PFSK-1 (cell line): ENCODE results near the gene NCOA1.

Source experiments
- FOXP2 ChIP-seq: optimal IDR thresholded peaks from 2 replicates; pipeline ENCODE3; 2011; ENCODE audit warnings: borderline replicate concordance, control low read depth, inconsistent platforms; ENCODE audit not compliant: insufficient read depth; ENCODE audit errors: extremely low read length, extremely low read depth
- POLR2AphosphoS5 ChIP-seq: IDR thresholded peaks from 2 replicates; pipeline ENCODE4 v1.6.1; 2012; ENCODE audit warnings: low read depth, mild to moderate bottlenecking, control low read depth, low read length, moderate library complexity
- SIN3A ChIP-seq: IDR thresholded peaks from 2 replicates; pipeline ENCODE4 v1.6.1; 2012; ENCODE audit warnings: mild to moderate bottlenecking, low read length, moderate library complexity, borderline replicate concordance; ENCODE audit not compliant: insufficient read depth
- TAF1 ChIP-seq: IDR thresholded peaks from 2 replicates; pipeline ENCODE4 v1.6.1; 2012; ENCODE audit warnings: low read length, control low read depth, borderline replicate concordance; ENCODE audit not compliant: insufficient read depth
- TF ChIP-seq, protein P1 (sequence below), 2 experiments: IDR thresholded peaks; 2 replicates each; pipeline versions ENCODE4 v1.6.1 to v1.8.0; 2011 to 2012; ENCODE audit warnings: low read depth in 2 of 2, low read length in 2 of 2, control low read depth in 1 of 2, inconsistent platforms in 1 of 2, mild to moderate bottlenecking in 1 of 2, moderate library complexity in 1 of 2; ENCODE audit not compliant: insufficient read depth in 1 of 2

Gene NCOA1

DNA sequence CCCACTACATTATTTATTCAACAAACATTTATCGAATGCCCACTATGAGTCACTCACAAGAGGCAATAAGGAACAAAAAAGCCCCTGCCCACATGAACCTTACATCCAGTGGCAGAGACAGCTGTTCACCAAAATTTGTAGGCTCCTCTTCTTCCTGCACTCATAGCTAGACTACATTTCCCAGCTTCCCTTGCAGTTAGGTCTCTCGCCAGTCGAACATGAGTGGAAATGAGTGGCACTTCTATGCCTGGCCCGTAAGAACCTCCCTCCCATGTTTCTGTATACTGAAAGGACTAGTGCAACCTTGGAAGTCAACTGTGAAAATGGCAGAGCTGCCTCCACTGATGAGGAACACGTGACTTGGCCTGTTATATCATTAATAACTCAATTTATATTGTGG, 19.4 kb upstream of the NCOA1 start:
- TF ChIP-seq FOXP2 (no peak), POLR2AphosphoS5 (no peak), TAF1 (no peak), SIN3A (no peak)
- TF ChIP-seq, protein P1, sequence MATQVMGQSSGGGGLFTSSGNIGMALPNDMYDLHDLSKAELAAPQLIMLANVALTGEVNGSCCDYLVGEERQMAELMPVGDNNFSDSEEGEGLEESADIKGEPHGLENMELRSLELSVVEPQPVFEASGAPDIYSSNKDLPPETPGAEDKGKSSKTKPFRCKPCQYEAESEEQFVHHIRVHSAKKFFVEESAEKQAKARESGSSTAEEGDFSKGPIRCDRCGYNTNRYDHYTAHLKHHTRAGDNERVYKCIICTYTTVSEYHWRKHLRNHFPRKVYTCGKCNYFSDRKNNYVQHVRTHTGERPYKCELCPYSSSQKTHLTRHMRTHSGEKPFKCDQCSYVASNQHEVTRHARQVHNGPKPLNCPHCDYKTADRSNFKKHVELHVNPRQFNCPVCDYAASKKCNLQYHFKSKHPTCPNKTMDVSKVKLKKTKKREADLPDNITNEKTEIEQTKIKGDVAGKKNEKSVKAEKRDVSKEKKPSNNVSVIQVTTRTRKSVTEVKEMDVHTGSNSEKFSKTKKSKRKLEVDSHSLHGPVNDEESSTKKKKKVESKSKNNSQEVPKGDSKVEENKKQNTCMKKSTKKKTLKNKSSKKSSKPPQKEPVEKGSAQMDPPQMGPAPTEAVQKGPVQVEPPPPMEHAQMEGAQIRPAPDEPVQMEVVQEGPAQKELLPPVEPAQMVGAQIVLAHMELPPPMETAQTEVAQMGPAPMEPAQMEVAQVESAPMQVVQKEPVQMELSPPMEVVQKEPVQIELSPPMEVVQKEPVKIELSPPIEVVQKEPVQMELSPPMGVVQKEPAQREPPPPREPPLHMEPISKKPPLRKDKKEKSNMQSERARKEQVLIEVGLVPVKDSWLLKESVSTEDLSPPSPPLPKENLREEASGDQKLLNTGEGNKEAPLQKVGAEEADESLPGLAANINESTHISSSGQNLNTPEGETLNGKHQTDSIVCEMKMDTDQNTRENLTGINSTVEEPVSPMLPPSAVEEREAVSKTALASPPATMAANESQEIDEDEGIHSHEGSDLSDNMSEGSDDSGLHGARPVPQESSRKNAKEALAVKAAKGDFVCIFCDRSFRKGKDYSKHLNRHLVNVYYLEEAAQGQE (IDR thresholded peaks at IDR 0.05; ENCODE audit: insufficient read depth in 1 of 2, low read depth in 2 of 2, low read length in 2 of 2), result no peak

GRCh38 chr2:24472416-24472815, 18.6 kb upstream of the NCOA1 start:
- TF ChIP-seq POLR2AphosphoS5 (no peak), SIN3A (no peak)

DNA sequence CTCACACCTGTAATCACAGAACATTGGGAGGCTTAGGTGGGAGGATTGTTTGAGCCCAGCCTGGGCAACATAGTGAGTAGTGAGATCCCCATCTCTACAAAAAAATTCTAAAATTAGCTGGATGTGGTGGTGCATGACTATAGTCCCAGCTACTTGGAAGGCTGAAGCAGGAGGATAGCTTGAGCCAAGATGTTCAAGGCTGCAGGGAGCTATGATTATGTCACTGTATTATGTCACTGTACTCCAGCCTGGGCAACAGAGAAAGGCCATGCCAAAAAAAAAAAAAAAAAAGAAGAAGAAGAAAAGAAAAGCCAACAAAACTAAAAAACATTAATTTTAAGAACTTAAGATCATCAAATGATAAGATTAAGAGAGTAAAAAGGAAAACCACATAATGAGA, 17.4 kb upstream of the NCOA1 start:
- TF ChIP-seq, protein P1 (IDR thresholded peaks at IDR 0.05; ENCODE audit: insufficient read depth in 1 of 2, low read depth in 2 of 2, low read length in 2 of 2), result no peak
- TF ChIP-seq TAF1 (no peak), POLR2AphosphoS5 (no peak)

- no peak for TF ChIP-seq POLR2AphosphoS5
Observed at GRCh38 chr2:24474053-24474452, 17.0 kb upstream of the NCOA1 start.

- TF ChIP-seq FOXP2 (no peak), POLR2AphosphoS5 (no peak), SIN3A (no peak), TAF1 (no peak)
- TF ChIP-seq, protein P1 (IDR thresholded peaks at IDR 0.05; ENCODE audit: insufficient read depth in 1 of 2, low read depth in 2 of 2, low read length in 2 of 2), result no peak
Observed at GRCh38 chr2:24477229-24477628, 13.8 kb upstream of the NCOA1 start.

- TF ChIP-seq SIN3A, result no peak
Observed at GRCh38 chr2:24478243-24478642, 12.8 kb upstream of the NCOA1 start.

- TF ChIP-seq POLR2AphosphoS5 (no peak), TAF1 (no peak), FOXP2 (no peak), SIN3A (no peak)
- TF ChIP-seq, protein P1 (IDR thresholded peaks at IDR 0.05; ENCODE audit: insufficient read depth in 1 of 2, low read depth in 2 of 2, low read length in 2 of 2), result no peak
Observed at GRCh38 chr2:24480245-24480644, 10.8 kb upstream of the NCOA1 start.
